Stimulated activated CD8-positive, alpha-beta memory T cell treated with anti-CD3 and anti-CD28 coated beads, Interleukin-4, amount 100 ng/mL, for 48 hours (primary cell): ENCODE results near the gene ARV1.
"Not testable (repeated sequence)": the region's sequence is repeated elsewhere in the genome, so short reads cannot be mapped to it uniquely, and the experiment has no call there.

Source experiments
- DNase-seq: peaks from one replicate; pipeline ENCODE4 v3.0.0-alpha.2; 2020

ARV1 gene

DNA sequence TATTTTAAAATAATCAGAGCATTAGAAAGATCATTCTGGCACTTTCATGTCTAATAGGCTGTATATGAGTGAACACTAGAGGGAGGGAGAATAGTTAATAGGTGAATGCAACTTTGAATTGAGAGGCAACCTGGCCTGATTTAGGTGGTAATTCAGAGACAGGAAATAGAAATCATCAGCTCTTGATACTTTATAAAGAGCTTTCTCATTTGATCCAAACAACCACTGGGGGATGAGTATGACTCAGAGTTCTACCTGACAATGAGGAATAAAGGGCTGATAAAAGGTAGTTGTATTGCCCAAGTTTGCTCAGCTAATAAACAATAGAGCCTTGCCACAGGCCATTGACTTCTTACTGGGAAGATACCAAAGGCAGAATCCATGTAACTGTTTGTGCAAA lies 66.4 kb downstream of the ARV1 start:
- DNase-seq: no peak

GRCh38 chr1:231045921-231046729 lies 67.2 kb downstream of the ARV1 start:
- DNase-seq: not testable (repeated sequence)

DNA sequence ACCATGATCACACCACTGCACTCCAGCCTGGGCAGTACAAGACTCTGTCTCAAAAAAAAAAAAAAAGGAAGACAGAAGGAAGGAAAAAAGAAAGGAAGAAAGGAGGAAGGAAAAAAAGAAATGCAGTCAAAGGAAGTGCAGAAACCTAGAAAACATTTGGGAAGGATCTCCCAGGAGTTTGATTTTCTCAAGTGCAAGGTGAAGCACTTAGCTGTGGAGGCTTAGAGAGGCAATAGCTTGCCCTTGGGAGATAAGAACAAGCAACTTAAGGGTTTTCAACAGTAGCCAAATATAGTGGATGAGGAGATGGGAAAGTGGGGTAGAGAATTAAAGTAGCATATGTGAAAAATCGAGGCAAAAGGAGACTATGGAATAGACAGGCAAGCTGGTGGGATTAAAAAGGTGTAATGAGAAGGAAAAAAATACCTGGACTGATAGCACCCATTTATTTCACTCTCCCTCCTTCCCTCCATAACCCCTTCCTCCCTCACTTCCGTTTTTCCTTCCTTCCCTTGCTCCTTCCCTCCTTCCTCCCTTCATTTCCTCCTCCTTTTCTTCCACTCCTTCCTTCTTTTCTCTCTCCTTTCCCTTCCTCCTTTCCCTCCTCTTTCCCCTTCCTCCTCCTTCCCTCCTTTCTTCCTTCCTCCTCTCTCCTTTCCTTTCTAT lies 68.0 kb downstream of the ARV1 start:
- DNase-seq: no peak

GRCh38 chr1:231047529-231047928 lies 68.6 kb downstream of the ARV1 start:
- not testable (repeated sequence) for DNase-seq

GRCh38 chr1:231048419-231048818 lies 69.5 kb downstream of the ARV1 start:
- not testable (repeated sequence) for DNase-seq

DNA sequence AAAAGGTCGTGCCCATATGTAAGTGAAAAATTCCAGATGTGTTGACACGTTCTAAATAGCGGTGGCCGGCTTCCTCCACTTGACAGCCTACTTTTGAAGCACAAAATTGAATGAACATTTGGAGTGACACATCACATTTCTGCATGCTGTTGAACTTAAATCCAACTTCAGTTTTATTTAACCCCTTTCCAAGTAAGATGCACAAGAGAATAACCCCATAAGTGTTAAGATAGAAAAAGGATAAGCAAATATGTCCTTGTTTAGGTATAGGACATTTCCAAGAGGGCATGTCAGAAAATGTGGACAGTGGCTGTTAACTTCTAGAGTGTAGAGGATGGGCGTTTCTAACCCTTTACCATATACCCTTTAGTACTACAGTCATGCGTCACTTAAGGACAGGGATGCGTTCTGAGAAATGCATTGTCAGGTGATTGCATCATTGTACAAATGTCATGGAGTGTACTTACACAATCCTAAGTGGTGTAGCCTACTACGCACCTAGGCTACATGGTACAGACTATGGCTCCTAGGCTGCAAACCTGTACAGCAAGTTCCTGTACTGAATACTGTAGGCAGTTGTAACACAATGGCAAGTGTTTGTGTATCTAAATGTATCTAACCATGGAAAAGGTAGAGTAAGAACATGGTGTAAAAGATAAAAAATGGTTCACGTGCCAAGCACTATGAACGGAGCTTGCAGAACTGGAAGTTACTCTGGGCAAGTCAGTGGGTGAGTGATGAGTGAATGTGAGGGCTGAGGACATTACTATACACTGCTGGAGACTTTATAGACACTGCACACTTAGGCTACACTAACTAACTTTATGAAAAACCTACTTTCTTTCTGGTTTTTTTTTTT lies 70.5 kb downstream of the ARV1 start:
- no peak for DNase-seq
